ENCODE data around the gene BOC.

Gene BOC

DNA sequence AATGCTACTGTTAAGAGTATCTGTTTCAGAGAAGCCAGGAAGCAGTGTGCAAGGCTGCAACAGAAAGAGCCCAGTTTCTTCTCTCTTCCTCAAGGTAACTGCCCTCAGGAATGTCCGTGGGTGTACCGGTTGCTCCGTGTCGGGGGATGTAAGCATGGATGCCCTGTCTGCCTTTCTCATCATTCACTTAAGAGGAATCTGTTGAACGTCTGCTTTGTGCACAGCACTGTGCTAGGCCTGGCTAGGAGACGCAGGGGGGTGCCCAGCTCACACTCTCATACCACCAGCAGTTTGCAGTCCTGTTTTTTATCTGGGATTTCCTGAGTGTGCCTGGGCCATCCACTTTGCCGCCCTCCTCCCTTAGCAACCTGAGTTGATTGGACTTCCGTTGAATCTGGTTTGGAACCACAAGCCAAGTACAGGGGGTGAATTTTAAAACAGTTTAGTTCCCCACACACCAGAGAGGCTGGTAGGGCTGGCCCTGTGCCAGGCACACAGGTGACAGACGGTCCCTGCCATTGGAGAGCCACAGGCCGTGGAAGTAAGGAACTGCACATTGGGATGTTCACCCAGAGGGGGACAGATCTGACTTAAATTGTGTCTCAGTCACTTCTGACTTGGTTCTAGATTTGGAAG is 11.2 kb downstream of the BOC start:
- TF ChIP-seq, protein P1, sequence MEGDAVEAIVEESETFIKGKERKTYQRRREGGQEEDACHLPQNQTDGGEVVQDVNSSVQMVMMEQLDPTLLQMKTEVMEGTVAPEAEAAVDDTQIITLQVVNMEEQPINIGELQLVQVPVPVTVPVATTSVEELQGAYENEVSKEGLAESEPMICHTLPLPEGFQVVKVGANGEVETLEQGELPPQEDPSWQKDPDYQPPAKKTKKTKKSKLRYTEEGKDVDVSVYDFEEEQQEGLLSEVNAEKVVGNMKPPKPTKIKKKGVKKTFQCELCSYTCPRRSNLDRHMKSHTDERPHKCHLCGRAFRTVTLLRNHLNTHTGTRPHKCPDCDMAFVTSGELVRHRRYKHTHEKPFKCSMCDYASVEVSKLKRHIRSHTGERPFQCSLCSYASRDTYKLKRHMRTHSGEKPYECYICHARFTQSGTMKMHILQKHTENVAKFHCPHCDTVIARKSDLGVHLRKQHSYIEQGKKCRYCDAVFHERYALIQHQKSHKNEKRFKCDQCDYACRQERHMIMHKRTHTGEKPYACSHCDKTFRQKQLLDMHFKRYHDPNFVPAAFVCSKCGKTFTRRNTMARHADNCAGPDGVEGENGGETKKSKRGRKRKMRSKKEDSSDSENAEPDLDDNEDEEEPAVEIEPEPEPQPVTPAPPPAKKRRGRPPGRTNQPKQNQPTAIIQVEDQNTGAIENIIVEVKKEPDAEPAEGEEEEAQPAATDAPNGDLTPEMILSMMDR (conservative IDR thresholded peaks at IDR 0.05; ENCODE audit: control insufficient read depth, insufficient read depth, low read depth, low read length), result no peak
- H3K4me3 ChIP-seq (ENCODE audit: control insufficient read depth, low read depth, low read length), result no peak overlapping the region
- no peak for DNase-seq (ENCODE audit: low read depth)

GRCh38 chr3:113223475-113224281 is 12.3 kb downstream of the BOC start:
- no peak overlapping the region for H3K4me3 ChIP-seq (ENCODE audit: control insufficient read depth, low read depth, low read length)
- no peak for DNase-seq (ENCODE audit: low read depth)
- TF ChIP-seq, protein P1 (conservative IDR thresholded peaks at IDR 0.05; ENCODE audit: control insufficient read depth, insufficient read depth, low read depth, low read length), result no peak

- TF ChIP-seq, protein P1 (conservative IDR thresholded peaks at IDR 0.05; ENCODE audit: control insufficient read depth, insufficient read depth, low read depth, low read length), result no peak
- no peak overlapping the region for H3K4me3 ChIP-seq (ENCODE audit: control insufficient read depth, low read depth, low read length)
- DNase-seq (ENCODE audit: low read depth), result no peak
These were observed 13.9 kb downstream of the BOC start for GRCh38 chr3:113225286-113225685.

DNA sequence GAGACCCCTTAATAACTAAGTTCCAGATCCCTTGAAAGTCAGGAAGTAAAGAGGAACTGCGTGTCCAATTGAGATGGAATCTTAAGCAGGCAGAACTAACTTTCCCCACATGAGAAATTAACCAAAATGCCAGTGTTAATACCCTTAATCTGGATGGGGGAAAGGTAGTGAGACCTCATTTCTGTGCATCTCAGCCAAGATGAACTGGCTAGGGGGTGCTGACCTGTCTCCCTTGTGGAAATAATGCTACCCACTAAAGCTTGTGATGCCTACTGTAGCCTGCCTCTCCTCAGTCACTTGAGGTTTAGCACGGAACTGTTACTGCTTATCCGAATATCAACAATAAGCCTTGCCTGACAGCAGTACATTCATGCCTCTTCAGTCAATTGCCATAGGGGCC is 15.1 kb downstream of the BOC start:
- no peak overlapping the region for H3K4me3 ChIP-seq (ENCODE audit: control insufficient read depth, low read depth, low read length)
- DNase-seq (ENCODE audit: low read depth), result no peak
- TF ChIP-seq, protein P1 (conservative IDR thresholded peaks at IDR 0.05; ENCODE audit: control insufficient read depth, insufficient read depth, low read depth, low read length), result no peak

DNA sequence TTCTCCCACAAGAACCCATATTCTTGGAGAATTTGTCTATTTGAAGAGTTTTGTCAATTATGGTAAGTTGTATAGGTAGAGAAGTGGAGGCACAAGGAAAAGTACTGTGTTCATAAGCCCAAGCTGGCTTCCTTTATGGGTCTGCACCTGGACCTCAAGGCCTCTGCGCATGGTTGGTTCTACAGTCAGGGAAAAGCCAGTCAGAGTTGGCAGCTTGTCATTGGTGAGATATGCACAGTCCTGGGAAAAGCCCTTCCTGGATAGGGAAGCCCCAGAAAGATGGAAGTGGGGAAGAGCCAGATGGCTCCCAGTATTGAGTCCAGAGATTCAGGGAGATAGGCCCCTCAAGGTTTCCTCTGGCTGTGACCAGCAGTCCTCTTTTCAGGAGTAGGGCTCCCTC is 15.8 kb downstream of the BOC start:
- no peak overlapping the region for H3K4me3 ChIP-seq (ENCODE audit: control insufficient read depth, low read depth, low read length)
- no peak for DNase-seq (ENCODE audit: low read depth)
- TF ChIP-seq, protein P1 (conservative IDR thresholded peaks at IDR 0.05; ENCODE audit: control insufficient read depth, insufficient read depth, low read depth, low read length), result no peak

- no peak for DNase-seq (ENCODE audit: low read depth)
- H3K4me3 ChIP-seq (ENCODE audit: control insufficient read depth, low read depth, low read length), result no peak overlapping the region
- TF ChIP-seq, protein P1 (conservative IDR thresholded peaks at IDR 0.05; ENCODE audit: control insufficient read depth, insufficient read depth, low read depth, low read length), result no peak
These were observed 17.3 kb downstream of the BOC start for GRCh38 chr3:113228498-113229286.

All from fibroblast of mammary gland (primary cell).